ENCODE data around the gene NTMT1. TPM values are rescaled to one million over a fixed set of nuclear protein-coding genes. Genes with fewer than 3 reads are reported as not detected.

NTMT1 gene
- total and polyA plus RNA-seq, 9 of the 15 experiments (the other 6 are each of a cell fraction or from before 2014, with no cell fraction given): 42.1 to 116 (median 74.7) TPM

- TF ChIP-seq ZNF740 (CRISPR knock-in tag; IDR thresholded peaks at IDR 0.05) (0 out of 2 replicates have a peak, but pooled peaks have one; percentile 40), ZNF740 (tag; IDR thresholded peaks at IDR 0.05) (no peak), GATAD2A (IDR thresholded peaks at IDR 0.05) (0 out of 2 replicates have a peak, but pooled peaks have one; percentile 3)
These were observed 17.1 kb upstream of the NTMT1 start (continued) for GRCh38 chr9:129608561-129609481.

- Histone ChIP-seq H3K27me3 (ENCODE audit: control insufficient read depth in 2 of 2, insufficient read depth in 2 of 2, low read length in 2 of 2) (peaks cover 0 to 29% of the 10 kb centered on the region in 2 experiments; a peak in 2 of 5 replicates), H3K4me3 (no peak overlapping the region), H2AFZ (ENCODE audit: low read depth, low read length) (peak overlapping the region; percentile 88), H3K9me3 (replicated peaks; ENCODE audit: control insufficient read depth, insufficient read depth, low read depth, low read length) (no peaks in the 10 kb centered on the region), H3K9me1 (ENCODE audit: control insufficient read depth, insufficient read depth, low read length) (no peaks in the 10 kb centered on the region), H3K79me2 (ENCODE audit: control insufficient read depth, insufficient read depth, low read length) (no peaks in the 10 kb centered on the region), H3K4me2 (ENCODE audit: insufficient read depth, low read length) (peak overlapping the region; percentile 61), H3K9ac (ENCODE audit: insufficient read depth in 1 of 2, low read depth in 2 of 2, low read length in 2 of 2) (peak overlapping the region in 1 of 2 experiments; percentile 66; a peak in 2 of 4 replicates), H3K36me3 (ENCODE audit: control insufficient read depth, insufficient read depth, low read length) (no peaks in the 10 kb centered on the region), H4K20me1 (replicated peaks; ENCODE audit: control insufficient read depth, insufficient read depth, low read length) (0 out of 2 replicates have a peak, but pooled peaks cover 10% of the 10 kb centered on the region), H3K4me1 (replicated peaks in 1 of 2; ENCODE audit: control insufficient read depth in 2 of 2, insufficient read depth in 2 of 2, low read length in 2 of 2) (peaks cover 11 to 67% of the 10 kb centered on the region in 2 experiments; a peak in 4 of 5 replicates), H3K27ac (ENCODE audit: extremely low read depth, low read depth, low read length) (no peak overlapping the region)
- FAIRE-seq (peak; percentile 65), ATAC-seq (peak; percentile 11), DNase-seq (ENCODE audit: extremely low read depth in 1 of 4, low spot score in 3 of 4) (peak in 3 of 4 experiments; percentile 55 to 84 (median 71))
- ChIA-PET CTCF (ENCODE audit: low intra/inter-chr PET ratio) (interaction anchor here (0.6 to 3.3 kb wide), 11 partner anchors 15 to 652 kb away, joined by 3 to 53 read pairs (median 4); no protein-coding TSS in a partner anchor), POLR2A (interaction anchor here (0.6 to 1.7 kb wide), 3 partner anchors 467 to 479 kb away, joined by 5 to 6 read pairs (median 5); no protein-coding TSS in a partner anchor)
- 19% methylated on average over 20 of the region's 30 CpGs for WGBS (ENCODE audit: insufficient coverage, low coverage, missing lambda C conversion rate)
- intact Hi-C loops (cut with micrococcal nuclease) (loop anchor here (1.0 to 10.0 kb wide), 6 partner anchors 55 to 470 kb away; no protein-coding TSS in a partner anchor), in situ Hi-C loops (cut with MboI) (loop anchor here (5.0 to 25.0 kb wide), 3 partner anchors 47 to 272 kb away; no protein-coding TSS in a partner anchor)
- BruUV-seq (replicated peaks): no TSS peak
- TF ChIP-seq HNRNPUL1 (IDR thresholded peaks at IDR 0.05; ENCODE audit: low read length): no peak
- TF ChIP-seq CBX8 (IDR thresholded peaks at IDR 0.05; ENCODE audit: borderline replicate concordance, extremely low read depth, low read depth, low read length, poor library complexity, severe bottlenecking): no peak
- TF ChIP-seq ZNF76 (CRISPR knock-in tag; IDR thresholded peaks at IDR 0.05; ENCODE audit: borderline replicate concordance): no peak
- TF ChIP-seq CREB3 (tag; conservative IDR thresholded peaks at IDR 0.05; ENCODE audit: low read depth): no peak
- TF ChIP-seq COPS2 (conservative IDR thresholded peaks at IDR 0.05): no peak
- no peak for TF ChIP-seq NONO (IDR thresholded peaks at IDR 0.05; ENCODE audit: low read depth in 2 of 2, low read length in 1 of 2)
- TF ChIP-seq KLF6 (CRISPR knock-in tag; IDR thresholded peaks at IDR 0.05; ENCODE audit: borderline replicate concordance): no peak
- TF ChIP-seq SIX5 (IDR thresholded peaks at IDR 0.05; ENCODE audit: borderline replicate concordance in 1 of 2, insufficient read depth in 1 of 2, low read depth in 1 of 2, low read length in 2 of 2): no peak
- TF ChIP-seq MED1 (CRISPR knock-in tag; IDR thresholded peaks at IDR 0.05; ENCODE audit: borderline replicate concordance): no peak
- TF ChIP-seq ZNF583 (CRISPR knock-in tag; IDR thresholded peaks at IDR 0.05): no peak
- peak in 1 of 2 experiments; percentile 37; a peak in 1 of 4 replicates for TF ChIP-seq FOXK2 (conservative IDR thresholded peaks at IDR 0.05 in 1 of 2, IDR thresholded peaks at IDR 0.05 in 1 of 2; ENCODE audit: low read depth in 2 of 2)
- TF ChIP-seq U2AF2 (optimal IDR thresholded peaks at IDR 0.05; ENCODE audit: low read depth, low read length): no peak
These were observed 16.3 kb upstream of the NTMT1 start for GRCh38 chr9:129609486-129610212.

Data from K562 (cell line).